HG03025 (cell line): Measurements from ENCODE around the gene UNC119B.

Source experiments
- ATAC-seq: cut with Tn5 transposase; IDR thresholded peaks from one replicate; pipeline ENCODE4 v1.9.1; 2021; ENCODE audit warnings: mild to moderate bottlenecking, moderate library complexity; ENCODE audit not compliant: unreplicated experiment, low FRiP score

UNC119B gene

DNA sequence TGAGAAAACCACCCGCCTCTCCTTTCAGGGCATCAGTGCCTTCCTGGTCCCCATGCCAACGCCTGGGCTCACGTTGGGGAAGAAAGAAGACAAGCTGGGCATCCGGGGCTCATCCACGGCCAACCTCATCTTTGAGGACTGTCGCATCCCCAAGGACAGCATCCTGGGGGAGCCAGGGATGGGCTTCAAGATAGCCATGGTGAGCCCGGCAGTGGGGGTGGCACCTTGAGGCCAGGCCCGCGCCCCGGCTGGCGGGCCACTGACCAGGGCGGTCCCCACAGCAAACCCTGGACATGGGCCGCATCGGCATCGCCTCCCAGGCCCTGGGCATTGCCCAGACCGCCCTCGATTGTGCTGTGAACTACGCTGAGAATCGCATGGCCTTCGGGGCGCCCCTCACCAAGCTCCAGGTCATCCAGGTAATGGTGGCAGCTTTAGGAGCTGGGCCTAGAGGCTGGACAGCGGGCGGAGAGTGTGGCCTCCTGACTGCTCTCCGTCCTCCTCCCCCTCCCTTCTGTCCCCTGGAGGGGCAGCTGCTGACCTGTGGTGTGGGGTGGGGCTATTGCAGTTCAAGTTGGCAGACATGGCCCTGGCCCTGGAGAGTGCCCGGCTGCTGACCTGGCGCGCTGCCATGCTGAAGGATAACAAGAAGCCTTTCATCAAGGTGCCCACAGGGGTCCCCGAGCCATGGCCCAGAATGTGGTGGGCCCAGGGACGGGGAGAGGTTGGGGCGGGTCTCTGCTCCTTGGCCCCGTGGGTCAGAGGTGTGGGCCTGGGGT is 28.2 kb downstream of the UNC119B start:
- ATAC-seq: no peak

GRCh38 chr12:120739031-120739762 is 28.9 kb downstream of the UNC119B start:
- no peak for ATAC-seq

DNA sequence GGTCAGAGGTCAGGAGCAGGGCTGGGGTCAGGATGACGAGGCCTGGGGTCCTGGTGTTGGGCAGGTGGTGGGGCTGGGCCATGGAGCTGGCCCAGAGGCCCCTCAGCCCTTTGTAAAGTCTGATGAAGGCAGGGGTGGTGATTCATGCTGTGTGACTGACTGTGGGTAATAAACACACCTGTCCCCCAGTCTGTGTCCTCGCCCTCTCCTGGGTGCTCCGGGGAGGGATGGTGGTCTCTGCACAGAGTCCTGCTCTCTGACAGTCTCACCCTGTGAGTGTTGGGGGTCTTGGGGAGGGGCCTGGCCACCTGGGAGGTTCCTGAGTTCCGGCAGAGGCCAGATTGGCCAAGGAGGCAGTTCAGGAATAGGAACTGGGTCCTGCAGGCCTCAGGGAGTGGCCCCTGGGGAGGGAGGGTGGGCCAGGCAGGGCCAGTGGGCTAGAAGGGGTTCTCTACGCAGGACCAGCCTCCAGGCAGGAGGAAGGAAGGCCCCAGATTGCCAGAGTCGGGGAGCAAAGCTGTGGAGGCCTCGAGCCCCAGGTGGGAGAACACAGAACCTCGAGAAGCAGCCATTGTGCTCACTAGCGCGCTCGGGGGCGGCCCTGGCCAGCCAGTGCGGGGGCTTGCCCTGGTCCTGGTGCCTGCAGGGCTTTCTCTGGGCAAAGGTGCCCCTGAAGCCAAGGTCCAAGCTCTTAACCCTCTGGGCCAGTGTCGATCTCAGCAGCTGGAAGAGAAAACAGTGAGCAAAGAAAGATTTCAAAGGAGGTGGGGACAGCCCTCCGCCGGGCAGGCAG is 29.8 kb downstream of the UNC119B start:
- no peak for ATAC-seq

GRCh38 chr12:120740871-120741270 is 30.6 kb downstream of the UNC119B start:
- no peak for ATAC-seq

DNA sequence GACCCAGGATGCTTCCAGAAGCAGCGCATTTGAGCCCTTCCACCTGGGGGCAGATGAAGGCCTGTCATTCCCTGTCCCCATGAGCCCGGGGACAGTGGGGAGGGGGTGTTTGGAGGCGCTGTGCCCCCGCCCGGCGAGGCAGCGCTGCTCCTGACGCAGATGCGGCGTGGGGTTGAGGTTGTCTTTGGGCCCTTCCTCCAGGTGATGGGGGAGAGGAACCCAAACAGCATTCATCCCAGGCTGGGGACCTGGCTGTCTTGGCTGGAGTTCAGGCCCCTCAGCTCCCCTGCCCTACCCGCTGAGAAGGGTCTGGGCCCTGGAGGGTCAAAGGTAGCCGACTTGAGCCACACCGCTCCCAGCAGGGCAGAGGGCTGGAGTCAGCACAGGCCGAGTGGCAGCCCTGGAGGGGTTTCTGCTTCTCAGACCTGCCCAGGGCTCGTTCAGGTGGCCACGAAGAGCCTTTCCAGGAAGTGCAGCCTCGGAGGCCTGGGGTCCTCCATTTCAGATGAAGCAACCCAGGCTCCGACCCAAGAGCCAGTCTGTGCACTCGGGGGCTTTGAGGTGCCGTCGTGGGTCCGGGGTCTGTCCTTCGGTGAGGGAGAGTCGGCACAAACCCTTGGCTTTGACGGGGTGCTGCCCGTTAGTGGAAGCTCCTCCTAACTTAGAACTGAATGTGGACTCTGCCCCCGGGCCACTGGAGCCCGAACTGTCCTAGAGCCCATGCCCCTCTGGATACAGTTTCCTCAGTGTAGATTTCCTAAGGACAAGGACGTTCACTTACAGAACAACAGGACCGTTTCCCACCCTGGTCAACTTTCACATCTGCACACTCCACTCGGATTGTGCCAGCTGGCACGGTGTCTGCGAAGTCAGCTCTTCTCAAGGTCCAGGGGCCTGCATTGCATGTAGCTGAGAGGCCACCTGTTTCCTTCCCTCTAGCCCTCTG is 31.5 kb downstream of the UNC119B start:
- ATAC-seq: no peak

DNA sequence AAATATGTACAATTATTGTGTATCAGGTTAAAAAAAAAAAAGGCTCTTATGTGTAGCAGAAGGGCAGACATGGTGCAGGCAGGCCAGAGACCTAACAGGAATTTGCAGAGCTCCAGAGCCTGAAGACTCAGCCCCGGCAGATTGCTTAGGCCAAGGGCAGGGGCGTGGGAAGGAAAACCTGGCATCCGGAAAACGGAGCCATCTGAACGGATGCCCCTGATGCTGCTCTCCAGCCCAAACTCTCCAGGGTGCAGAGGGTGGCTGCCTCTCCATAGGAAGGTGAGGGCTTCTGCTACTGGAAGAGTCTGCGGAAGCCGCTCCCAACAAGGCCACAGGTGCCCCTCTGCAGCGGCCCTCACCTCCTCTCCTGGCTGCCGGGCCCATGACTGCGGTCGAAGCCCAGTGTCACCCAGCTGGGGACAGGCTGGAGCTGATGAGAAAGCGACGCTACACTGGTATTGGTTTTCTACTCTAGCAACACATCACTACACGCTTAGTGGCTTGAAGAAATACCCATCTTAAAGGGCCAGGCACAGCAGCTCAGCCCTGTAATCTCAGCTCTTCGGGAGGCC is 34.8 kb downstream of the UNC119B start:
- ATAC-seq: no peak

- ATAC-seq: no peak
Observed at GRCh38 chr12:120748242-120748641, 38.0 kb downstream of the UNC119B start.

DNA sequence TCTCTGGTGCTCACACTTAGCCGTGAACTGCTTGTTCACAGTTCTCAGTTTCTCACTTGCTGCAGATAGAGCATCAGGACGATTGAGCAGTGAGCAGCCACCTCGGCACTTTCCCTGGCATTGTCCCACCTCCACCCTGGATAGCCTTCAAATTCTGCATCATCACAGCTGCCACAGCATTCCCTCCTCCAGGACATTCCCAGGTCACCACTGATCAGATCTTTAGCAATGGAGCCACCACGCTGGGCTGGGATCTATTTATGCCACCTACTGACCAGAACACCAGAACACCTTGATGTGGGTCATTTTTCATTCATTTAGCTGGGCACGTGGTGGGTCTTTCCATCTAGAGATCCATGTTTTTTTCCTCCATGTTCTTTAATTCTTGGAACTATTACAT is 39.0 kb downstream of the UNC119B start:
- no peak for ATAC-seq

DNA sequence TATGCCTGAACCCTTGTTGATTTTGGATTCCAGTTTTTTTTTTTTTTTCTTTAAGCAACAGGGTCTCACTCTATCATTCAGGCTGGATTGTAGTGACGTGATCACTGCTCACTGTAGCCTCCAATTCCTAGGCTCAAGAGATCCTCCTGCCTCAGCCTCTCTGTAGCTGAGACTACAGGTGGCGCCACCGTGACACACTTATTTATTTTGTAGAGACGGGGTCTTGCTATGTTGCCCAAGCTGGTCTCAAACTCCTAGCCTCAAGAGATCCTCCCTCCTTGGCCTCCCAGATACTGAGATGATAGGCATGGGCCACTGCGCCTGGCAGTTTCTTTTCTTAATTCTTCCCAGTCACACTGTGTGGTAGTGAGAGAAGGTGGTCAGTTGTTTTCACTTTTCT is 40.5 kb downstream of the UNC119B start:
- ATAC-seq: no peak

DNA sequence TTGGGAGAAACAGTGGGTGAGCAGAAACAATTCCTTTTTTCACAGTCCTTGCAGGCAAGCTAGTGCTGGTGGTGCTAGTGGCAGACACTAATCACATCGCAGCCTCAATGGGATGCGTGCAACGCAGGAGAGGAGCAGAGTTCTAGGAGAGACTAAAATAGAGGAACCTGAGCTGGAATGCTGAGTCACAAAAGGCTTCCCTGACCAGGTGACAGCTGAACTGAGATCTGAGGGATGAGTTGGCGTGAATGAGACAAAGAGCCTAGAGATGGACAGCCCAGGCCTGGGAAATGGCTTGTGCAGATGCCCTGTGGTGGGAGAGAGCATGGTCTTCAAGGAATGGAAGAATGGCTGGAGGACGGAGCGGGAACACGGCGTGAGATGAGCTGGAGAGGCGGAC is 41.1 kb downstream of the UNC119B start:
- no peak for ATAC-seq

DNA sequence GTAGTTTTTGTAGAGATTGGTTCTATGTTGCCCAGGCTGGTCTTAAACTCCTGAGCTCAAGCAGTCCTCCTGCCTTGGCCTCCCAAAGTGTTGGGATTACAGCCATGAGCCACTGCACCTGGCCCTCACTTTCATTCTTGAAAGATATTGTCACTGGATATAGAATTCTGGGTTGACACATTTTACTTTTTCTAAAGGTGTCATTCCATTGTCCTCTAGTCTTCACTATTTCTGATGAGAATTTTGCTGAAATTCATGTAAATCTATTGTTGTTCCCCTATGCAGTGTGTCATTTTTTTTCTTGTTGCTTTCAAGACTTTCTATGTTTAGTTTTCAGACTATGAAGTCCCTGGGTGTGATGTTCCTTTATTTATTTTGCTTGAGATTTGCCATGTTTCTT is 44.5 kb downstream of the UNC119B start:
- ATAC-seq: no peak

DNA sequence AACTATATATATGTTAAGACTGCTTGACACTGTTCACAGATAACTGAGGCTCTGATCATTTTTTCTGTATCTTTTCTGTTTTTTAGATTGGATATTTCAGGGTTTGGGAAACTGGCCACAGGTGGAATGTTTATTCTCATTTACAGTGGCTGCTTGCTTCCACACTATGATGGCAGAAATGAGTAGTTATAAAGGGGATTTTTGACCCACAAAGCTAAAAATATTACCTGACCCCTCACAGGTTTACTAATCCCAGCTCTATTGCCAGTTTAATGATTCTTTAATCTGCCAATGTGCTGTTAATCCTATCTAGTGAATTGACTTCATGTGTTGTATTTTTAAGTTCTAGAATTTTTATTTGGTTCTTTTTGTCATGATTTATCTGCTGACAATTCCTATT is 45.0 kb downstream of the UNC119B start:
- no peak for ATAC-seq

GRCh38 chr12:120757226-120757742 is 47.0 kb downstream of the UNC119B start:
- ATAC-seq: no peak

DNA sequence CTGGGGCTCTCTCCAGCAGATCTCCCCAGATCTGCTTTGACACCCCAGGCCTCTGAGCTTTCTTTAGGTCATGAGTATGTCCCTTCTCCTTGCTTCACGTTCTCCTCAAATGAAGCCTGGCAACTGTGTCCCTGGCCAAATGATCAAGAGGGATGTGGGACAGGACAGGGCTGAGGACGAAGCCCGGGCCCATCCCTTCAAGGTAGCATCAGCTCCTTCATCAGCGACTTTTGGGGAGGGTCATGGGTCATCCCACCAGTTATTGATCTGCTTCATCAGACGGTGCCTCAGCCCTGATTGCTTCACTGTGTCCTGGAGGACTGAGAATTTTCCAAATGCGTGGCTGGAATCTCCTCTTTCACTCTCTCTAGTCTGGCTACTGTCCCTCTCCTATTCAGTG is 47.7 kb downstream of the UNC119B start:
- ATAC-seq: no peak

DNA sequence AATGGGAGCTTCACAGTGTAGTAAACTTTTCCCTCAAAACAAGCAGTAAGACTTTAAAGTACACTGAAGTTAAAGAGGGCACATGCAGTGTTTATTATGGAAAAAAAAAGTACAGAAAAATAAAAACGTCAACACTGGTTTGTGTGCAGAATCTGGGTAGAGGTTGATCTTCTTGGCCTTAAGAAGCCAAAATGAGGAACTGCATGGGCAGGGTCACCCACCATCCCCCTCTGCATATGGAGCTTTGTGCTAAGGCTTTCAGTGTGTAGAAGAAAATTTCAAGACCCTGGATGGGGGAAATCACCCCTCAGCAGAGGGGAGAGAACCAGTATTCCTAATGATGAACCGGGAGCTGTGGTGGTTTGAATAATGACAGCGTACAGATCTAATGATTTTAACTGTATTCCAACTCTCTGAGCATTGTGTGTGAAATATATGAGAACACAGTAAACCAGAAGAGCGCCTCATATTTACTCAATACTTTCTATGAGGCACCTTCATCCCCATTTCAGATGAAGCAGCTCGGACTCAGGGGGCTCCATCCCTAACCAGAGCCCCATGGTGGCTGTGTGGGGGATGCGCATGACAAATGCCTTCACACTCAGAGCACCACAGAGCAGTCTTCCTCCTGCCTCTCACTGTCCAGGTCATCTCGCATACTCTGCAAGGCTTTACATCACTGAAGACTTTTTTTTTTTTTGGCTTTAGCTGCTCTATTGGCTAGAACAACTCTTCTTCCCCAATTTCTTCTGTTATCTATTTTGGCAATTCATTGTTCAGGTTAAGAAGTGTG is 48.7 kb downstream of the UNC119B start:
- ATAC-seq: no peak

DNA sequence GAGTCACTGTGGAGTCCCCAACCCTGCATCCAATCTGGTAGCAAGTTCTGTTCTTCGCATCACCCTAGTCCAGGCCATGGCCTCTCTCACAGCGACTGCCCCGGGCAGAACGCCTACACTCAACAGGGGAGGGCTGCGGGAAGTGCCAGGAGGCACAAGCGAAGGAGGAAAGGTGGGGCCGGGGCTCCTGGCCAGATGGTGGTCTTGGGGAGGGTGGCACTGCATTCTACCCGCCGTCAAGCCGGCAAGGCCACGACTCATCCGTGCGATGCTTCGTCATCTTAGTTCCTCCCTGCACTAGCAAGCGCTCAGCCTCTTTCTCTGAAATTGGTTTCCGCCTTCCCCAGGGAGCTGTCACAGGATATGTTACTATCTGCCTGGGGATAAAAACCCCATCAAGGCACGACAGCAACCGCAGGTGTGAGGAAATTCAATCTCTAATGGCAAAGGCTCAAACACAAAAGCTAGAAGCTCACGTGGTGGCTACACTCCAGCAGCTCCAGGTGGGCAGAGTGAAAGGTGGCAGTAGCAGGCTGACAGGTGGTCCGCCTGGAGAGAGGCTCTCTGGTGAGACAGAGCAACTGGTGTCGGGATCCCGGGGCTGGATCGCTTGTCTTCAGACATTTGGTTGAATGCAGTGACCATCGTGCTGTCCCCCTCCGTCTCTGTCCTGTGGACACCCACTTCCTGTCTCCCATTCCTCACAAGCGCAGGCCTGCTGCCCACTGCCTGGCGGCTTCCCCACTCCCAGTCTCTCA is 49.5 kb downstream of the UNC119B start:
- no peak for ATAC-seq

DNA sequence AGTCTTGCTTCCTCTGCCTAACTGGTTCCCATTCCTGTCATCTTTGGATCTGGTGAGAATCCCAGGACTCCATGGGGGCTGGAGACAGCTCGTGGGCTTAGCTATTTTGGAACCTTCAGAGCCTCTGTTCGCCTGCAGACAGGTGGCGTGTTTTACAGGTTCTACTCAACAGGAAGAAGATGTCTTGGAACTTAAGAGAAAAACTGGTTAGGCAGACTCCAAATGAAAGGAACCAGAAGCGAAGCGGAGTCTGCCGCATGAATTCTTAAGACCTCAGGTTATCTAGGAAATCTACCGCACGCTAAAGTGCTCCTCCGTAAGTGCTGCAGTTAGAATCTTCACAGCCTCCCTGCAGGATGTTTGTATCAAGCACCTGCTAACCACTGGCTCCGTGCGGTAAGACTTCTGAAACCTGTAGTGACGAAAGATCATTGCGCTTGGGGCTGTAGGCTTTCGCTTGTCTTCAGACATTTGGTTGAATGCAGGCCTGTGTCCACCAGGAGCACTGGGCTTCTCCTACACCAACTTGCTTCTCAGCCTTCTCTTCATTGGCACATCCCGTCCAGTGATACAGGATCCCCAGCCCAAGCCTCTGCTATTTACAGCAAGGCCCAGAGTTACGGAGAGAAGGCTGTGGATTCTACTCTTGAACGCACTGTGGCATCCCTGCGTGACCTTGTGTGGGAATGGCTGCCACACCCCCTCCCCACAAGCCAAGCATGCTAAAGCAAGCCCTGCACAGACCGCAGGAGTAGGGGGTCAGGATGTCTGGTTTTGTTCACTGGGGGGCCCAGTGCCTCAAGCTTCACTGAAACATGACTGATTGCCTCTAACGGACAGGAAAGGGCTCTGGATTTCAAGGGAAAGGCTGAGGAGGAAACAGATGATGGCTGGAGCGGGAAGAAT is 50.3 kb downstream of the UNC119B start:
- no peak for ATAC-seq
